A549 (cell line): ENCODE data around the gene GOLGA1. TPM values are rescaled to one million over a fixed set of nuclear protein-coding genes. Genes with fewer than 3 reads are reported as not detected.

Experiments
- ATAC-seq, 2 experiments: fragments of 200-7000 bp in 1 of 2; fragments of >200 bp in 1 of 2; cut with Nextera tagmentation in 1 of 2; cut with Tn5 transposase in 1 of 2; 3 replicates each; pipeline versions ENCODE4 v1.8.0 to v1.9.1; 2018 to 2020; ENCODE audit warnings: mild to moderate bottlenecking in 1 of 2, moderate library complexity in 1 of 2
- CTCF ChIA-PET: fragments of 300-600 bp; sonication (Branson Sonifier 250); formaldehyde crosslinking; extraction: SDS; loops from one replicate; lab custom pipeline; 2021; ENCODE audit warnings: antibody characterized with exemption, inconsistent platforms; lab: Yijun Ruan, JAX
- POLR2A ChIA-PET: fragments of 350-600 bp; formaldehyde crosslinking; extraction: SDS; loops from one replicate; lab custom pipeline; 2021; ENCODE audit warnings: antibody characterized with exemption, inconsistent platforms; lab: Yijun Ruan, JAX
- DNase-seq, 2 experiments: peaks; one replicate each; pipeline versions ENCODE4 v3.0.0 to v3.0.0-alpha.2; 2011 to 2016; ENCODE audit warnings: low read depth in 1 of 2, low spot score in 1 of 2
- FAIRE-seq: peaks from 2 replicates; lab custom pipeline; 2011; peaks lifted over from hg19 to GRCh38; lab: Jason Lieb, UNC
- H3K27ac ChIP-seq, 2 experiments: fragments of >200 bp; sonication (Bioruptor Twin); formaldehyde crosslinking; 3 replicates each; pipeline ENCODE4 v1.5.1; 2016 to 2017
- H3K4me1 ChIP-seq: fragments of >200 bp; sonication (Bioruptor Twin); formaldehyde crosslinking; 3 replicates; pipeline ENCODE4 v1.6.1; 2016
- H3K4me2 ChIP-seq: fragments of >200 bp; sonication (Bioruptor Twin); formaldehyde crosslinking; 3 replicates; pipeline ENCODE4 v1.6.1; 2016
- H3K4me3 ChIP-seq: fragments of >200 bp; sonication (Bioruptor Twin); formaldehyde crosslinking; 3 replicates; pipeline ENCODE4 v1.5.1; 2016
- H3K9me3 ChIP-seq: fragments of >200 bp; sonication (Bioruptor Twin); formaldehyde crosslinking; 3 replicates; pipeline ENCODE4 v1.6.1; 2016
- BHLHE40 ChIP-seq: IDR thresholded peaks from 2 replicates; pipeline ENCODE4 v1.6.1; 2012; ENCODE audit warnings: low read depth, low read length, inconsistent platforms
- CBX2 ChIP-seq: fragments of 200-600 bp; sonication (generic); IDR thresholded peaks from 2 replicates; pipeline ENCODE4 v1.6.1; 2016; ENCODE audit warnings: low read depth, mild to moderate bottlenecking, borderline replicate concordance
- EHF ChIP-seq: fragments of 250-450 bp; sonication (Bioruptor Pico); IDR thresholded peaks from 2 replicates; pipeline ENCODE4 v1.5.0; 2020; ENCODE audit warnings: mild to moderate bottlenecking
- EHMT2 ChIP-seq: fragments of 200-600 bp; sonication (generic); IDR thresholded peaks from 2 replicates; pipeline ENCODE4 v1.6.1; 2016; ENCODE audit warnings: antibody characterized with exemption, low read depth, mild to moderate bottlenecking, moderate library complexity
- EP300 ChIP-seq, 2 experiments: fragments of >200 bp; sonication (Bioruptor Twin); formaldehyde crosslinking; IDR thresholded peaks; 2 replicates in 1 of 2; 3 replicates in 1 of 2; pipeline ENCODE4 v1.6.1; 2016 to 2017
- FOSL2 ChIP-seq, 2 experiments: fragments of 450-650 bp in 1 of 2; fragments of >200 bp in 1 of 2; sonication (Bioruptor Twin) in 1 of 2; formaldehyde crosslinking; IDR thresholded peaks; 2 replicates each; pipeline versions ENCODE4 v1.5.0 to v1.6.1; 2016 to 2020; ENCODE audit warnings: mild to moderate bottlenecking in 1 of 2, moderate library complexity in 1 of 2
- GATA3 ChIP-seq: IDR thresholded peaks from 2 replicates; pipeline ENCODE4 v1.6.1; 2012; ENCODE audit warnings: borderline replicate concordance
- HES2 ChIP-seq: fragments of >200 bp; sonication (Bioruptor Twin); formaldehyde crosslinking; IDR thresholded peaks from 2 replicates; pipeline ENCODE4 v1.6.1; 2016
- HOXB5 ChIP-seq: fragments of 250-450 bp; sonication (Bioruptor Pico); IDR thresholded peaks from 2 replicates; pipeline ENCODE4 v1.5.0; 2020; ENCODE audit warnings: mild to moderate bottlenecking, moderate library complexity
- JUN ChIP-seq, 2 experiments: fragments of >200 bp; sonication (Bioruptor Twin); formaldehyde crosslinking; IDR thresholded peaks; 2 replicates in 1 of 2; 3 replicates in 1 of 2; pipeline ENCODE4 v1.6.1; 2016 to 2017
- JUNB ChIP-seq: fragments of >200 bp; sonication (Bioruptor Twin); formaldehyde crosslinking; IDR thresholded peaks from 2 replicates; pipeline ENCODE4 v1.6.1; 2016
- KDM1A ChIP-seq: fragments of 200-600 bp; sonication (generic); IDR thresholded peaks from 2 replicates; pipeline ENCODE4 v1.6.1; 2016; ENCODE audit warnings: low read depth, mild to moderate bottlenecking
- NR3C1 ChIP-seq: fragments of >200 bp; sonication (Bioruptor Twin); formaldehyde crosslinking; IDR thresholded peaks from 3 replicates; pipeline ENCODE4 v1.6.1; 2017
- PBX3 ChIP-seq: IDR thresholded peaks from 2 replicates; pipeline ENCODE4 v1.6.1; 2012
- RAD21 ChIP-seq, 2 experiments: fragments of >200 bp in 1 of 2; sonication (Bioruptor Twin) in 1 of 2; formaldehyde crosslinking in 1 of 2; IDR thresholded peaks in 1 of 2; conservative IDR thresholded peaks in 1 of 2; 2 replicates in 1 of 2; 3 replicates in 1 of 2; pipeline ENCODE4 v1.6.1; 2012 to 2018; ENCODE audit warnings: inconsistent platforms in 1 of 2
- RNF2 ChIP-seq: fragments of 200-600 bp; sonication (generic); IDR thresholded peaks from 2 replicates; pipeline ENCODE4 v1.6.1; 2016; ENCODE audit warnings: low read depth, mild to moderate bottlenecking, antibody characterized with exemption, moderate library complexity, borderline replicate concordance
- SMC3 ChIP-seq: fragments of >200 bp; sonication (Bioruptor Twin); formaldehyde crosslinking; IDR thresholded peaks from 3 replicates; pipeline ENCODE4 v1.6.1; 2018; ENCODE audit warnings: inconsistent platforms
- SREBF2 ChIP-seq: fragments of 450-650 bp; IDR thresholded peaks from 2 replicates; pipeline ENCODE4 v1.6.1; 2014; ENCODE audit warnings: mild to moderate bottlenecking, moderate library complexity
- ZC3H11A ChIP-seq: fragments of 450-650 bp; IDR thresholded peaks from 2 replicates; pipeline ENCODE4 v1.6.1; 2014; ENCODE audit warnings: antibody characterized with exemption, mild to moderate bottlenecking
- ZFP36 ChIP-seq: fragments of 450-650 bp; IDR thresholded peaks from 2 replicates; pipeline ENCODE4 v1.6.1; 2014; ENCODE audit warnings: borderline replicate concordance; ENCODE audit not compliant: partially characterized antibody
- WGBS: methylation state at CpG from one replicate; pipeline ENCODE4 v1.1.6; 2017; ENCODE audit errors: missing lambda C conversion rate; 5-methylcytosine and 5-hydroxymethylcytosine counted together
- polyA plus RNA-seq, 4 experiments: library from polyadenylated mRNA; depleted of rRNA in 3 of 4; stranded (reverse); fragments of >200 nt; fragmentation: RNase III in 1 of 4; extraction: RNeasy Plus Mini Kit Qiagen cat#74134 plus additional on column Dnase treatment in 1 of 4; gene quantifications; 2 replicates in 3 of 4; 3 replicates in 1 of 4; pipeline ENCODE4 v1.2.3, GENCODE V29; 2011 to 2017
- TF ChIP-seq, protein P1 (sequence below): fragments of 450-650 bp; IDR thresholded peaks from 2 replicates; pipeline ENCODE4 v1.6.1; 2014; ENCODE audit warnings: antibody characterized with exemption
- TF ChIP-seq, protein P2 (sequence below): fragments of 150-350 bp; IDR thresholded peaks from 2 replicates; pipeline ENCODE4 v1.6.1; 2014; ENCODE audit warnings: low read depth, mild to moderate bottlenecking, low read length

The GOLGA1 gene
- polyA plus RNA-seq, 2 of the 4 experiments (the other 2 are of a cell fraction) = 10.0 to 19.4 TPM

- Histone ChIP-seq H3K27ac (peak overlapping the region in 1 of 2 experiments; percentile 93; a peak in 2 of 6 replicates), H3K4me2 (peak overlapping the region; percentile 96; the same call in 2 of the 3 replicates), H3K4me3 (no peak overlapping the region), H3K4me1 (peaks cover 44% of the 10 kb centered on the region), H3K9me3 (no peaks in the 10 kb centered on the region)
- DNase-seq = no peak
- ATAC-seq = no peak
- no peak for FAIRE-seq
- ChIA-PET POLR2A (interaction anchor here (0.8 kb wide), 1 partner anchor 88 kb away, joined by 3 read pairs; the partner anchor contains the start of gene NR6A1), CTCF (interaction anchor here (0.8 to 43.0 kb wide), 6 partner anchors 10 to 517 kb away, joined by 3 to 2512 read pairs (median 4); partner anchors contain the start of genes NR6A1 and OLFML2A)
- TF ChIP-seq EHMT2 (no peak), JUN (IDR thresholded peaks at IDR 0.05) (peak in 1 of 2 experiments; percentile 33; a peak in 2 of 5 replicates)
- TF ChIP-seq, protein P1, sequence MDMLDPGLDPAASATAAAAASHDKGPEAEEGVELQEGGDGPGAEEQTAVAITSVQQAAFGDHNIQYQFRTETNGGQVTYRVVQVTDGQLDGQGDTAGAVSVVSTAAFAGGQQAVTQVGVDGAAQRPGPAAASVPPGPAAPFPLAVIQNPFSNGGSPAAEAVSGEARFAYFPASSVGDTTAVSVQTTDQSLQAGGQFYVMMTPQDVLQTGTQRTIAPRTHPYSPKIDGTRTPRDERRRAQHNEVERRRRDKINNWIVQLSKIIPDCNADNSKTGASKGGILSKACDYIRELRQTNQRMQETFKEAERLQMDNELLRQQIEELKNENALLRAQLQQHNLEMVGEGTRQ = 0 out of 2 replicates have a peak, but pooled peaks have one; percentile 29
- 86% methylated on average over 9 of the region's 9 CpGs for WGBS
Observed at GRCh38 chr9:124858330-124859046, 82.4 kb downstream of the GOLGA1 start.

DNA sequence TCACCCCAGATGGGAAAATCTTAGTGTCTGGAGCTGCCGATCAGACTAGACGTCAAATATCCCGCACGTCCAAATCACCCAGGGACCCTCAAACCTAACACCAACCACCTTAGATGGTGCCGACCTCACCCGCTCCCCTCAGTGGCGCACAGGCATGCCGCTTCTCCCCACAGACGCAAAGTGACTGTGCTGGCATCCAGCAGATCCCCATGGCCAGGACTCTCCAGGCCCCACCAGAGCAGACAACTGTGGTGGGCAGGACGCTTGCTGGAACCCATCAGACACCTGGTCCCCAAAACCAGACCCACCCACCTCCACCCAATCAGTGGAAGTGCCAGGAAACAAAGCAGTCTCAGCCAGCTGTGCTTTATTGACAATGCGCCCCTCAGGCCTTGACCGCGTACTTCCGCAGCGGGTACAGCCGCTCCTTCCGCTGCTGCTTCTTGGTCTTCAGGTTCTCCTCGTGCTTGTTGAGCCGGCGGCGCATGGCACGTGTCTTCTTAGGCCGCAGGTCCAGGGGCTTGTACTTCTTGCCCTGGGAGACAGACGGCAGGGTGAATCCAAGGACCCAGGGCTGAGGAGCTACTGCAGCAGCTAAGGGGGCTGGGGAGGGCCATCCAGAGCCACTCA, 83.2 kb downstream of the GOLGA1 start:
- no peak for TF ChIP-seq RNF2
- TF ChIP-seq RAD21 (conservative IDR thresholded peaks at IDR 0.05 in 1 of 2, IDR thresholded peaks at IDR 0.05 in 1 of 2) = no peak
- TF ChIP-seq, protein P2, sequence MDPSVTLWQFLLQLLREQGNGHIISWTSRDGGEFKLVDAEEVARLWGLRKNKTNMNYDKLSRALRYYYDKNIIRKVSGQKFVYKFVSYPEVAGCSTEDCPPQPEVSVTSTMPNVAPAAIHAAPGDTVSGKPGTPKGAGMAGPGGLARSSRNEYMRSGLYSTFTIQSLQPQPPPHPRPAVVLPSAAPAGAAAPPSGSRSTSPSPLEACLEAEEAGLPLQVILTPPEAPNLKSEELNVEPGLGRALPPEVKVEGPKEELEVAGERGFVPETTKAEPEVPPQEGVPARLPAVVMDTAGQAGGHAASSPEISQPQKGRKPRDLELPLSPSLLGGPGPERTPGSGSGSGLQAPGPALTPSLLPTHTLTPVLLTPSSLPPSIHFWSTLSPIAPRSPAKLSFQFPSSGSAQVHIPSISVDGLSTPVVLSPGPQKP = no peak
- TF ChIP-seq ZC3H11A = no peak
- TF ChIP-seq BHLHE40 = no peak
- no peak for TF ChIP-seq SMC3
- Histone ChIP-seq H3K9me3 (no peaks in the 10 kb centered on the region), H3K4me1 (peaks cover 36% of the 10 kb centered on the region), H3K4me2 (no peak overlapping the region), H3K4me3 (no peak overlapping the region), H3K27ac (no peak overlapping the region)
- CTCF ChIA-PET = interaction anchor here (1.2 to 43.0 kb wide), 6 partner anchors 11 to 518 kb away, joined by 4 to 2512 read pairs (median 7); partner anchors contain the start of genes NR6A1 and OLFML2A
- ATAC-seq = no peak
- no peak for FAIRE-seq
- POLR2A ChIA-PET = interaction anchor here (0.8 to 5.5 kb wide), 2 partner anchors 86 to 87 kb away, joined by 3 to 52 read pairs; partner anchors contain the start of gene NR6A1
- DNase-seq = no peak
- WGBS = 89% methylated on average over 24 of the region's 24 CpGs

- no peak overlapping the region for H3K27ac ChIP-seq
- peaks cover 43% of the 10 kb centered on the region for H3K4me1 ChIP-seq
- H3K4me2 ChIP-seq = no peak overlapping the region
- no peak overlapping the region for H3K4me3 ChIP-seq
- ChIA-PET CTCF (interaction anchor here (0.5 to 43.0 kb wide), 16 partner anchors 10 to 448 kb away, joined by 3 to 2512 read pairs (median 4); partner anchors contain the start of genes NR6A1 and OLFML2A), POLR2A (interaction anchor here (0.9 to 5.5 kb wide), 7 partner anchors 13 to 197 kb away, joined by 3 to 52 read pairs (median 3); partner anchors contain the start of gene NR6A1)
- peak; percentile 44 to 60 for ATAC-seq
- no peaks in the 10 kb centered on the region for H3K9me3 ChIP-seq
- no peak for FAIRE-seq
- WGBS = 68% methylated on average over 6 of the region's 16 CpGs
- DNase-seq = peak in 1 of 2 experiments; percentile 67
- TF ChIP-seq JUNB = no peak
- peak; percentile 73 for TF ChIP-seq PBX3
- TF ChIP-seq KDM1A = no peak
- peak; percentile 8; the same call in 1 of the 2 replicates for TF ChIP-seq GATA3
- no peak for TF ChIP-seq FOSL2 (IDR thresholded peaks at IDR 0.05)
- no peak for TF ChIP-seq FOSL2 (CRISPR knock-in tag; IDR thresholded peaks at IDR 0.05)
- TF ChIP-seq, protein P2 = no peak
- no peak for TF ChIP-seq HOXB5
- no peak for TF ChIP-seq EP300 (IDR thresholded peaks at IDR 0.05)
- no peak for TF ChIP-seq HES2
- no peak for TF ChIP-seq SREBF2
- TF ChIP-seq SMC3 = peak; percentile 42; the same call in 2 of the 3 replicates
- 0 out of 2 replicates have a peak, but pooled peaks have one; percentile 14 for TF ChIP-seq EHF (CRISPR knock-in tag)
- TF ChIP-seq CBX2 = no peak
- no peak for TF ChIP-seq NR3C1
- TF ChIP-seq ZFP36 = no peak
Observed at GRCh38 chr9:124855944-124856765, 84.7 kb downstream of the GOLGA1 start.
